CD4-positive, alpha-beta T cell (primary cell): Measurements from ENCODE around the gene R3HDM2. TPM values are rescaled to one million over a fixed set of nuclear protein-coding genes. Genes with fewer than 3 reads are reported as not detected.

ENCODE experiments used
- ATAC-seq: fragments of 200-7000 bp; cut with Tn5 transposase; one replicate; pipeline ENCODE4 v1.10.0; 2022; ENCODE audit warnings: mild to moderate bottlenecking; ENCODE audit not compliant: poor library complexity
- CTCF ChIA-PET: fragments of 350-600 bp; sonication (Branson Sonifier 250); formaldehyde crosslinking; loops from one replicate; lab custom pipeline; 2021; ENCODE audit warnings: antibody characterized with exemption, inconsistent platforms; lab: Charles Lee
- POLR2A ChIA-PET: fragments of 350-600 bp; sonication (Branson Sonifier 250); formaldehyde crosslinking; loops from one replicate; lab custom pipeline; 2021; ENCODE audit warnings: antibody characterized with exemption, inconsistent platforms; lab: Charles Lee
- DNase-seq, 14 experiments: peaks; one replicate each; pipeline ENCODE4 v3.0.0-alpha.2; 2013 to 2020; ENCODE audit warnings: mixed read lengths in 2 of 14
- H3K27ac ChIP-seq, 2 donors: one replicate each; pipeline versions ENCODE4 v1.5.1 to v1.7.0; 2013; ENCODE audit warnings: low read length in 2 of 2, low read depth in 1 of 2, mild to moderate bottlenecking in 1 of 2
- H3K27me3 ChIP-seq, 2 experiments: 1 replicate in 1 of 2; 2 replicates in 1 of 2; pipeline versions ENCODE4 v1.6.1 to v1.7.0; 2013; ENCODE audit warnings: low read length in 2 of 2, control low read depth in 1 of 2, mild to moderate bottlenecking in 1 of 2, moderate library complexity in 1 of 2; ENCODE audit not compliant: insufficient read depth in 2 of 2, control insufficient read depth in 1 of 2
- H3K36me3 ChIP-seq: one replicate; pipeline ENCODE4 v1.6.1; 2013; ENCODE audit warnings: low read length, control low read depth; ENCODE audit not compliant: insufficient read depth
- H3K4me1 ChIP-seq: one replicate; pipeline ENCODE4 v1.6.1; 2013; ENCODE audit warnings: low read length, control low read depth; ENCODE audit not compliant: insufficient read depth
- H3K4me3 ChIP-seq: one replicate; pipeline ENCODE4 v1.5.1; 2013; ENCODE audit warnings: mild to moderate bottlenecking, low read length, moderate library complexity
- H3K9me3 ChIP-seq, 2 experiments: 1 replicate in 1 of 2; 2 replicates in 1 of 2; pipeline versions ENCODE4 v1.6.1 to v1.7.0; 2013; ENCODE audit warnings: low read length in 2 of 2, mild to moderate bottlenecking in 2 of 2, control low read depth in 1 of 2, moderate library complexity in 1 of 2; ENCODE audit not compliant: control insufficient read depth in 1 of 2, insufficient read depth in 1 of 2
- H3K27ac Mint-ChIP-seq: one replicate; pipeline ENCODE4 v1.8.0; 2020; ENCODE audit warnings: mixed read lengths
- H3K27me3 Mint-ChIP-seq: one replicate; pipeline ENCODE4 v1.8.0; 2021; ENCODE audit warnings: mixed read lengths
- H3K36me3 Mint-ChIP-seq: one replicate; pipeline ENCODE4 v1.8.0; 2021; ENCODE audit warnings: low read depth, mixed read lengths
- H3K4me1 Mint-ChIP-seq: one replicate; pipeline ENCODE4 v1.8.0; 2021; ENCODE audit warnings: low read depth, mixed read lengths
- H3K4me3 Mint-ChIP-seq: one replicate; pipeline ENCODE4 v1.8.0; 2020; ENCODE audit warnings: mild to moderate bottlenecking, mixed read lengths
- H3K9me3 Mint-ChIP-seq: one replicate; pipeline ENCODE4 v1.8.0; 2020; ENCODE audit warnings: mixed read lengths
- CTCF ChIP-seq: fragments of 200-600 bp; IDR thresholded peaks from one replicate; pipeline ENCODE4 v1.8.0; 2022; ENCODE audit warnings: antibody characterized with exemption, mild to moderate bottlenecking
- intact Hi-C, 2 experiments: fragments of 100-400 bp; cut with DNase I in 1 of 2; cut with micrococcal nuclease in 1 of 2; formaldehyde crosslinking; loops; one replicate each; pipeline versions ENCODE4 v1.15.1 to v1.9.0; 2023 to 2025; cut with DNase I, micrococcal nuclease
- total RNA-seq, 174 experiments: library from RNA in 2 of 174; stranded (reverse) in 2 of 174; gene quantifications; one replicate each; pipeline ENCODE4 v1.2.3 and lab custom pipeline; 2021 to 2026

R3HDM2 gene
- total RNA-seq, 2 experiments from 2014 or later, result 106 to 115 TPM

- CTCF ChIA-PET, result no interaction called here
Observed at GRCh38 chr12:57258977-57259970, 171.6 kb downstream of the R3HDM2 start.

GRCh38 chr12:57255916-57256315 lies 174.9 kb downstream of the R3HDM2 start:
- Mint-ChIP-seq H3K4me3 (no peak overlapping the region), H3K36me3 (peaks cover 73% of the 10 kb centered on the region), H3K27me3 (no peaks in the 10 kb centered on the region), H3K9me3 (no peaks in the 10 kb centered on the region), H3K27ac (no peak overlapping the region), H3K4me1 (no peaks in the 10 kb centered on the region)
- Histone ChIP-seq H3K27ac (no peak overlapping the region), H3K4me1 (no peaks in the 10 kb centered on the region), H3K9me3 (no peaks in the 10 kb centered on the region), H3K36me3 (peaks cover 60% of the 10 kb centered on the region), H3K4me3 (no peak overlapping the region), H3K27me3 (no peaks in the 10 kb centered on the region)
- no peak for ATAC-seq
- POLR2A ChIA-PET, result no interaction called here
- intact Hi-C loops, result no loop called here
- TF ChIP-seq CTCF, result no peak
- no peak for DNase-seq
- CTCF ChIA-PET, result no interaction called here

More at GRCh38 chr12:57258977-57259970, 171.6 kb downstream of the R3HDM2 start:
- DNase-seq (no peak), ATAC-seq (no peak)
- H3K27me3 ChIP-seq, result no peaks in the 10 kb centered on the region
- Mint-ChIP-seq H3K4me1 (no peaks in the 10 kb centered on the region), H3K36me3 (peaks cover 89% of the 10 kb centered on the region), H3K4me3 (no peak overlapping the region), H3K27me3 (no peaks in the 10 kb centered on the region), H3K9me3 (no peaks in the 10 kb centered on the region), H3K27ac (no peak overlapping the region)
- intact Hi-C loops, result no loop called here
- no peaks in the 10 kb centered on the region for H3K9me3 ChIP-seq
- no peak overlapping the region for H3K27ac ChIP-seq
- no peak for TF ChIP-seq CTCF
- peaks cover 80% of the 10 kb centered on the region for H3K36me3 ChIP-seq
- POLR2A ChIA-PET, result no interaction called here
- peaks cover 3% of the 10 kb centered on the region for H3K4me1 ChIP-seq
- H3K4me3 ChIP-seq, result no peak overlapping the region

GRCh38 chr12:57254506-57255280 lies 176.2 kb downstream of the R3HDM2 start:
- Mint-ChIP-seq H3K4me3 (no peak overlapping the region), H3K9me3 (no peaks in the 10 kb centered on the region), H3K4me1 (no peaks in the 10 kb centered on the region), H3K27me3 (no peaks in the 10 kb centered on the region), H3K36me3 (peaks cover 60% of the 10 kb centered on the region), H3K27ac (no peak overlapping the region)
- peaks cover 47% of the 10 kb centered on the region for H3K36me3 ChIP-seq
- ChIA-PET POLR2A (no interaction called here), CTCF (interaction anchor here (1.2 kb wide), 1 partner anchor 9 kb away, joined by 4 read pairs; no protein-coding TSS in a partner anchor)
- no peak for DNase-seq
- no peaks in the 10 kb centered on the region for H3K27me3 ChIP-seq
- no peak for ATAC-seq
- no peak for TF ChIP-seq CTCF
- H3K27ac ChIP-seq, result no peak overlapping the region
- H3K9me3 ChIP-seq, result no peaks in the 10 kb centered on the region
- H3K4me3 ChIP-seq, result no peak overlapping the region
- no peaks in the 10 kb centered on the region for H3K4me1 ChIP-seq
- intact Hi-C loops, result no loop called here
